A549 (cell line): ENCODE data around the gene PCBP3.

Experiments
- CTCF ChIP-seq: fragments of >200 bp; sonication (Bioruptor Twin); formaldehyde crosslinking; IDR thresholded peaks from 3 replicates; pipeline ENCODE4 v1.5.1; 2016
- SMC3 ChIP-seq: fragments of >200 bp; sonication (Bioruptor Twin); formaldehyde crosslinking; IDR thresholded peaks from 3 replicates; pipeline ENCODE4 v1.6.1; 2018; ENCODE audit warnings: inconsistent platforms

- TF ChIP-seq SMC3 (no peak), CTCF (no peak)
These were observed 95.9 kb downstream of the PCBP3 start for GRCh38 chr21:45739218-45740087.
